MM.1S (cell line): ENCODE data around the gene SNCAIP.

ENCODE experiments used
- DNase-seq: peaks from one replicate; pipeline ENCODE4 v3.0.0-alpha.2; 2015
- H2AFZ ChIP-seq: fragments of 300-600 bp; sonication (generic); 2 replicates; pipeline ENCODE4 v1.6.0; 2016; ENCODE audit warnings: antibody characterized with exemption, low read length
- H3F3A ChIP-seq: fragments of 300-600 bp; sonication (generic); 2 replicates; pipeline ENCODE4 v1.6.1; 2016; ENCODE audit warnings: mild to moderate bottlenecking, antibody characterized with exemption, low read length, moderate library complexity, mixed read lengths; ENCODE audit not compliant: insufficient read depth
- H3K27ac ChIP-seq: fragments of 300-600 bp; sonication (generic); 2 replicates; pipeline ENCODE4 v1.5.1; 2016; ENCODE audit warnings: mild to moderate bottlenecking, low read length
- H3K27me3 ChIP-seq: fragments of 300-600 bp; sonication (generic); replicated peaks from 2 replicates; pipeline ENCODE4 v1.6.0; 2016; ENCODE audit warnings: low read length; ENCODE audit not compliant: insufficient read depth
- H3K36me3 ChIP-seq: fragments of 300-600 bp; sonication (generic); replicated peaks from 2 replicates; pipeline ENCODE4 v1.6.1; 2016; ENCODE audit warnings: mild to moderate bottlenecking, low read length, mixed read lengths; ENCODE audit not compliant: insufficient read depth
- H3K4me1 ChIP-seq: fragments of 300-600 bp; sonication (generic); 2 replicates; pipeline ENCODE4 v1.6.1; 2016; ENCODE audit warnings: low read length, mixed read lengths
- H3K4me2 ChIP-seq: fragments of 300-600 bp; sonication (generic); 2 replicates; pipeline ENCODE4 v1.6.0; 2016; ENCODE audit warnings: low read depth, low read length
- H3K4me3 ChIP-seq: fragments of 300-600 bp; sonication (generic); 2 replicates; pipeline ENCODE4 v1.5.1; 2016; ENCODE audit warnings: low read length, mixed read lengths
- H3K79me2 ChIP-seq: fragments of 300-600 bp; sonication (generic); 2 replicates; pipeline ENCODE4 v1.6.1; 2016; ENCODE audit warnings: mixed run types, low read length, mixed read lengths
- H3K9ac ChIP-seq: fragments of 300-600 bp; sonication (generic); 2 replicates; pipeline ENCODE4 v1.6.1; 2016; ENCODE audit warnings: low read length, mixed read lengths
- H3K9me2 ChIP-seq: fragments of 300-600 bp; sonication (generic); replicated peaks from 2 replicates; pipeline ENCODE4 v1.6.1; 2016; ENCODE audit warnings: mild to moderate bottlenecking, low read length, mixed read lengths; ENCODE audit not compliant: insufficient read depth
- H3K9me3 ChIP-seq: fragments of 300-600 bp; sonication (generic); replicated peaks from 2 replicates; pipeline ENCODE4 v1.6.1; 2016; ENCODE audit warnings: mild to moderate bottlenecking, low read length, mixed read lengths; ENCODE audit not compliant: insufficient read depth
- H4K20me1 ChIP-seq: fragments of 300-600 bp; sonication (generic); 2 replicates; pipeline ENCODE4 v1.6.1; 2016; ENCODE audit warnings: mild to moderate bottlenecking, low read length, moderate library complexity, mixed read lengths; ENCODE audit not compliant: insufficient read depth
- EZH2 ChIP-seq: fragments of 300-600 bp; sonication (generic); optimal IDR thresholded peaks from 2 replicates; pipeline ENCODE3; 2017; ENCODE audit warnings: low read depth, mild to moderate bottlenecking, antibody characterized with exemption, low read length, mixed read lengths
- EZH2phosphoT487 ChIP-seq: fragments of 300-600 bp; sonication (generic); IDR thresholded peaks from 2 replicates; pipeline ENCODE4 v1.6.1; 2018; ENCODE audit warnings: antibody characterized with exemption, low read length
- TF ChIP-seq, protein P1 (sequence below): fragments of 300-600 bp; sonication (generic); IDR thresholded peaks from 2 replicates; pipeline ENCODE4 v1.5.1; 2016; ENCODE audit warnings: antibody characterized with exemption, low read length, mixed read lengths

The SNCAIP gene

GRCh38 chr5:122356855-122357254, 44.8 kb downstream of the SNCAIP start:
- H3K79me2 ChIP-seq: no peaks in the 10 kb centered on the region
- no peak overlapping the region for H3K27ac ChIP-seq
- H2AFZ ChIP-seq: no peak overlapping the region
- H4K20me1 ChIP-seq: no peaks in the 10 kb centered on the region
- TF ChIP-seq EZH2: no peak
- TF ChIP-seq, protein P1, sequence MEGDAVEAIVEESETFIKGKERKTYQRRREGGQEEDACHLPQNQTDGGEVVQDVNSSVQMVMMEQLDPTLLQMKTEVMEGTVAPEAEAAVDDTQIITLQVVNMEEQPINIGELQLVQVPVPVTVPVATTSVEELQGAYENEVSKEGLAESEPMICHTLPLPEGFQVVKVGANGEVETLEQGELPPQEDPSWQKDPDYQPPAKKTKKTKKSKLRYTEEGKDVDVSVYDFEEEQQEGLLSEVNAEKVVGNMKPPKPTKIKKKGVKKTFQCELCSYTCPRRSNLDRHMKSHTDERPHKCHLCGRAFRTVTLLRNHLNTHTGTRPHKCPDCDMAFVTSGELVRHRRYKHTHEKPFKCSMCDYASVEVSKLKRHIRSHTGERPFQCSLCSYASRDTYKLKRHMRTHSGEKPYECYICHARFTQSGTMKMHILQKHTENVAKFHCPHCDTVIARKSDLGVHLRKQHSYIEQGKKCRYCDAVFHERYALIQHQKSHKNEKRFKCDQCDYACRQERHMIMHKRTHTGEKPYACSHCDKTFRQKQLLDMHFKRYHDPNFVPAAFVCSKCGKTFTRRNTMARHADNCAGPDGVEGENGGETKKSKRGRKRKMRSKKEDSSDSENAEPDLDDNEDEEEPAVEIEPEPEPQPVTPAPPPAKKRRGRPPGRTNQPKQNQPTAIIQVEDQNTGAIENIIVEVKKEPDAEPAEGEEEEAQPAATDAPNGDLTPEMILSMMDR: no peak
- no peak for TF ChIP-seq EZH2phosphoT487
- no peaks in the 10 kb centered on the region for H3K9me2 ChIP-seq
- no peaks in the 10 kb centered on the region for H3K9me3 ChIP-seq
- no peaks in the 10 kb centered on the region for H3F3A ChIP-seq
- H3K4me1 ChIP-seq: no peaks in the 10 kb centered on the region
- no peak overlapping the region for H3K4me3 ChIP-seq
- no peaks in the 10 kb centered on the region for H3K27me3 ChIP-seq
- DNase-seq: no peak
- H3K9ac ChIP-seq: no peak overlapping the region
- no peak overlapping the region for H3K4me2 ChIP-seq
- no peaks in the 10 kb centered on the region for H3K36me3 ChIP-seq

- no peaks in the 10 kb centered on the region for H3K9me3 ChIP-seq
- no peak overlapping the region for H3K27ac ChIP-seq
- H4K20me1 ChIP-seq: no peaks in the 10 kb centered on the region
- H3K4me3 ChIP-seq: no peak overlapping the region
- no peaks in the 10 kb centered on the region for H3K9me2 ChIP-seq
- TF ChIP-seq, protein P1: no peak
- no peak for TF ChIP-seq EZH2
- TF ChIP-seq EZH2phosphoT487: no peak
- no peak overlapping the region for H3K4me2 ChIP-seq
- no peak overlapping the region for H2AFZ ChIP-seq
- no peaks in the 10 kb centered on the region for H3K27me3 ChIP-seq
- DNase-seq: no peak
- H3K4me1 ChIP-seq: no peaks in the 10 kb centered on the region
- H3K79me2 ChIP-seq: no peaks in the 10 kb centered on the region
- H3F3A ChIP-seq: no peaks in the 10 kb centered on the region
- H3K36me3 ChIP-seq: no peaks in the 10 kb centered on the region
- no peak overlapping the region for H3K9ac ChIP-seq
Measured at GRCh38 chr5:122358372-122358979, 46.4 kb downstream of the SNCAIP start.

DNA sequence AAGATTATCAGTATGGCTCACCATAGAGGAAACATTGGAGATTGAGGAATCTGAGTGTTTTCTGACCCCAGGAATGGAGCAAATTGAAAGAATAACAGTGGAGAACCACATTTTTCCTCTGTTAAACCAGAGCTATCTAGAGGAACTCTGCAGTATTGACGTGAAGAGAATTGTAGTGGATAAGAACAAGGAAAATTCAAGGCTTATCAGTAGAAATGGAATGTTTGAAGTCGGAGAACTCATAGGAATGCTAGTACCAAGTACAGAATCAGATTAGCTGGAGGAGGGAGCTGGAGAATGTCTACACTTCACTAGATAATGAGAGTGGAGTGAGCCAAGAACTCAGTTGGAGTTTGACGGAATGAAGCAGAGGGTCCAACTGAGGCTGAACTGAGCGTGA, 50.3 kb downstream of the SNCAIP start:
- Histone ChIP-seq H3K4me2 (no peak overlapping the region), H3K4me3 (no peak overlapping the region), H3K36me3 (no peaks in the 10 kb centered on the region), H3K79me2 (no peaks in the 10 kb centered on the region), H3K9me3 (no peaks in the 10 kb centered on the region), H4K20me1 (no peaks in the 10 kb centered on the region), H3F3A (no peaks in the 10 kb centered on the region), H2AFZ (no peak overlapping the region), H3K9ac (no peak overlapping the region), H3K4me1 (no peaks in the 10 kb centered on the region), H3K27ac (no peak overlapping the region), H3K27me3 (no peaks in the 10 kb centered on the region), H3K9me2 (no peaks in the 10 kb centered on the region)
- no peak for DNase-seq
- TF ChIP-seq EZH2phosphoT487: no peak
- TF ChIP-seq, protein P1: no peak
- TF ChIP-seq EZH2: no peak
